Mesenchymal stem cell (in vitro differentiated cells and primary cell): Measurements from ENCODE around the gene MOGAT1.
"Not testable (repeated sequence)": the region's sequence is repeated elsewhere in the genome, so short reads cannot be mapped to it uniquely, and the experiment has no call there.

Source experiments
- DNase-seq: peaks from one replicate; pipeline ENCODE4 v3.0.0-alpha.2; 2013
- H2AFZ ChIP-seq: one replicate; pipeline ENCODE4 v1.6.1; 2013; ENCODE audit warnings: low read depth, mild to moderate bottlenecking, control low read depth, inconsistent platforms, low read length, moderate library complexity
- H2AK5ac ChIP-seq: 2 replicates; pipeline ENCODE4 v1.6.1; 2013; ENCODE audit warnings: low read length, moderate library complexity, mild to moderate bottlenecking, inconsistent platforms; ENCODE audit not compliant: severe bottlenecking
- H2BK120ac ChIP-seq: one replicate; pipeline ENCODE4 v1.6.1; 2013; ENCODE audit warnings: low read depth, mild to moderate bottlenecking, inconsistent platforms, low read length, moderate library complexity
- H2BK12ac ChIP-seq, 2 experiments: one replicate each; pipeline ENCODE4 v1.6.1; 2013; ENCODE audit warnings: inconsistent platforms in 2 of 2, low read length in 2 of 2, mild to moderate bottlenecking in 2 of 2, moderate library complexity in 2 of 2, control low read depth in 1 of 2
- H2BK15ac ChIP-seq: one replicate; pipeline ENCODE4 v1.6.1; 2013; ENCODE audit warnings: mild to moderate bottlenecking, low read depth, inconsistent platforms; ENCODE audit not compliant: poor library complexity, severe bottlenecking
- H2BK5ac ChIP-seq: 2 replicates; pipeline ENCODE4 v1.6.1; 2013; ENCODE audit warnings: low read depth, mild to moderate bottlenecking, low read length, control low read depth, inconsistent platforms; ENCODE audit not compliant: poor library complexity, severe bottlenecking
- H3K14ac ChIP-seq, 2 experiments: one replicate each; pipeline ENCODE4 v1.6.1; 2013; ENCODE audit warnings: inconsistent platforms in 2 of 2, low read length in 2 of 2, control low read depth in 1 of 2, mild to moderate bottlenecking in 1 of 2, moderate library complexity in 1 of 2
- H3K18ac ChIP-seq, 2 experiments: one replicate each; pipeline ENCODE4 v1.6.1; 2013; ENCODE audit warnings: inconsistent platforms in 2 of 2, low read length in 2 of 2, control low read depth in 1 of 2, low read depth in 1 of 2, mild to moderate bottlenecking in 1 of 2
- H3K23ac ChIP-seq, 2 experiments: one replicate each; pipeline ENCODE4 v1.6.1; 2013; ENCODE audit warnings: inconsistent platforms in 2 of 2, low read length in 2 of 2, mild to moderate bottlenecking in 2 of 2, moderate library complexity in 2 of 2, control low read depth in 1 of 2
- H3K27ac ChIP-seq: 2 replicates; pipeline ENCODE4 v1.5.1; 2013; ENCODE audit warnings: mild to moderate bottlenecking, moderate library complexity, low read length, control low read depth, inconsistent platforms; ENCODE audit not compliant: poor library complexity, severe bottlenecking
- H3K27me3 ChIP-seq, 2 experiments: 2 replicates each; pipeline versions ENCODE4 v1.6.1 to v1.7.0; 2013; ENCODE audit warnings: low read length in 2 of 2, mild to moderate bottlenecking in 2 of 2, moderate library complexity in 2 of 2, control low read depth in 1 of 2, inconsistent platforms in 1 of 2; ENCODE audit not compliant: control insufficient read depth in 1 of 2, insufficient read depth in 1 of 2
- H3K36me3 ChIP-seq, 2 experiments: 2 replicates each; pipeline versions ENCODE4 v1.6.1 to v1.7.0; 2013; ENCODE audit warnings: low read length in 2 of 2, control low read depth in 1 of 2, inconsistent platforms in 1 of 2, low read depth in 1 of 2, mild to moderate bottlenecking in 1 of 2; ENCODE audit not compliant: insufficient read depth in 2 of 2, control insufficient read depth in 1 of 2
- H3K4ac ChIP-seq, 2 experiments: one replicate each; pipeline ENCODE4 v1.6.1; 2013; ENCODE audit warnings: inconsistent platforms in 2 of 2, low read length in 2 of 2, mild to moderate bottlenecking in 2 of 2, moderate library complexity in 2 of 2, control low read depth in 1 of 2, low read depth in 1 of 2
- H3K4me1 ChIP-seq: 2 replicates; pipeline ENCODE4 v1.6.1; 2013; ENCODE audit warnings: low read depth, low read length, control low read depth; ENCODE audit not compliant: control insufficient read depth, insufficient read depth
- H3K4me2 ChIP-seq: 2 replicates; pipeline ENCODE4 v1.6.1; 2013; ENCODE audit warnings: low read length, mild to moderate bottlenecking, inconsistent platforms; ENCODE audit not compliant: poor library complexity, severe bottlenecking
- H3K4me3 ChIP-seq, 2 experiments: 2 replicates each; pipeline versions ENCODE4 v1.5.1 to v1.7.0; 2013; ENCODE audit warnings: low read length in 2 of 2, mild to moderate bottlenecking in 2 of 2, control low read depth in 1 of 2, low read depth in 1 of 2; ENCODE audit not compliant: insufficient read depth in 1 of 2
- H3K79me1 ChIP-seq: replicated peaks from 2 replicates; pipeline ENCODE4 v1.6.1; 2013; ENCODE audit warnings: mild to moderate bottlenecking, control low read depth, low read length, inconsistent platforms; ENCODE audit not compliant: poor library complexity, severe bottlenecking
- H3K9ac ChIP-seq: 2 replicates; pipeline ENCODE4 v1.7.0; 2013; ENCODE audit warnings: mild to moderate bottlenecking, low read length, moderate library complexity
- H3K9me3 ChIP-seq: 2 replicates; pipeline ENCODE4 v1.7.0; 2013; ENCODE audit warnings: mild to moderate bottlenecking, low read length; ENCODE audit not compliant: control insufficient read depth
- H4K8ac ChIP-seq: one replicate; pipeline ENCODE4 v1.6.1; 2013; ENCODE audit warnings: inconsistent platforms, mild to moderate bottlenecking, low read length, moderate library complexity
- H4K91ac ChIP-seq: one replicate; pipeline ENCODE4 v1.6.1; 2013; ENCODE audit warnings: mild to moderate bottlenecking, low read length, inconsistent platforms
- WGBS: methylation state at CpG from one replicate; pipeline ENCODE4 v1.1.7; 2013; ENCODE audit warnings: mixed read lengths; 5-methylcytosine and 5-hydroxymethylcytosine counted together

Gene MOGAT1

DNA sequence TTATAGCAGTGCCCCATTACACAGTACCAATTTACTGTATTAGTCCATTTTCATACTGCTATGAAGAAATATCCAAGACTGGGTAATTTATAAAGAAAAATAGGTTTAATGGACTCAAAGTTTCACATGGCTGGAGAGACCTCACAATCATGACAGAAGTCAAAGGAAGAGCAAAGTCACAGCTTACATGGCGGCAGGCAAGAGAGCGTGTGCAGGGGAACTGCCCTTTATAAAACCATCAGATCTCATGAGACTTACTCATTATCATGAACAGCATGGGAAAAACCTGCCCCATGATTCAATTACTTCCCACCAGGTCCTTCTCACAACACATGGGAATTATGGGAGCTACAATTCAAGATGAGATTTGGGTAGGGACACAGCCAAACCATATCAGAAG lies 50.1 kb downstream of the MOGAT1 start:
- DNase-seq = not testable (repeated sequence)
- 100% methylated on average over 2 of the region's 2 CpGs for WGBS

DNA sequence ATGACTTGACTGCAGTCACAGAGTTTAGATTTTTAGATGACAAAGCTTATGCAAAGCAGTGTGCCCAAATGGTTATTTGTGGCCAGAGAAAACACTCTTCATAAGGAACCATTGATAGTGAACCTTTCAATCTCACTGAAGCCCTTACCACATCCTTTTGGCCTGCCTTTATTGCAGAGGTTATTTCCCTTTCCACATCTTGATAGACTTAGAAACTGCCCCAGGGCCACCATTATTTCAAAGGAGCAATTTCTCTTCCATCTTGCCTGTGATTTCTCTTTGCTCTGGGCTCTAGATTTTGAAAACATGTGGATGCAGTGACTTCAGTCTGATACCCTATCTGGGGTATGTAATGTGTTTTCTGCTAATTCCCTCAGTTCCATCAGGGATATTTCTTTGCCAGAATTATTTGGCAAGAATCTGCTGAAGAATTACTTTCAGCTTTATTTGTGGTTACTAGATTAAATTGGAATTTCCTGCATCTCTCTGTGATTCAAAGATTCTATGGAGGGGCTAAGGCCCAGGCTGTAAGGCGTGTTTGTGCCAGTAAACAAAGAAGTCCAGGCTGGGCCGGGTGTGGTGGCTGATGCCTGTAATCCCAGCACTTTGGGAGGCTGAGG lies 51.0 kb downstream of the MOGAT1 start:
- Histone ChIP-seq H3K9ac (no peak overlapping the region), H3K18ac (no peak overlapping the region), H3K23ac (no peak overlapping the region), H3K4me2 (no peak overlapping the region), H3K4me1 (no peaks in the 10 kb centered on the region), H4K91ac (no peak overlapping the region), H3K36me3 (no peaks in the 10 kb centered on the region), H2AFZ (no peak overlapping the region), H2BK15ac (no peak overlapping the region), H3K27ac (no peak overlapping the region), H3K14ac (no peak overlapping the region), H2BK12ac (no peak overlapping the region), H2BK5ac (no peak overlapping the region), H3K9me3 (peaks cover 4% of the 10 kb centered on the region), H2AK5ac (no peak overlapping the region), H3K79me1 (no peaks in the 10 kb centered on the region), H2BK120ac (no peak overlapping the region), H3K4ac (no peak overlapping the region), H3K4me3 (no peak overlapping the region), H3K27me3 (no peaks in the 10 kb centered on the region), H4K8ac (no peak overlapping the region)
- WGBS = 93% methylated on average over 2 of the region's 2 CpGs
- DNase-seq = peak; percentile 53

More for the DNA sequence above, 50.1 kb downstream of the MOGAT1 start:
- not testable (repeated sequence) for H2AFZ ChIP-seq, H3K9ac ChIP-seq, H4K91ac ChIP-seq, H2AK5ac ChIP-seq, H2BK15ac ChIP-seq, H3K36me3 ChIP-seq, H2BK12ac ChIP-seq, H4K8ac ChIP-seq, H3K14ac ChIP-seq, H2BK5ac ChIP-seq, H3K18ac ChIP-seq, H3K4me3 ChIP-seq, H3K27me3 ChIP-seq, H3K4ac ChIP-seq, H3K4me1 ChIP-seq, H3K27ac ChIP-seq, H3K23ac ChIP-seq, H3K9me3 ChIP-seq, H3K4me2 ChIP-seq, H2BK120ac ChIP-seq, H3K79me1 ChIP-seq

DNA sequence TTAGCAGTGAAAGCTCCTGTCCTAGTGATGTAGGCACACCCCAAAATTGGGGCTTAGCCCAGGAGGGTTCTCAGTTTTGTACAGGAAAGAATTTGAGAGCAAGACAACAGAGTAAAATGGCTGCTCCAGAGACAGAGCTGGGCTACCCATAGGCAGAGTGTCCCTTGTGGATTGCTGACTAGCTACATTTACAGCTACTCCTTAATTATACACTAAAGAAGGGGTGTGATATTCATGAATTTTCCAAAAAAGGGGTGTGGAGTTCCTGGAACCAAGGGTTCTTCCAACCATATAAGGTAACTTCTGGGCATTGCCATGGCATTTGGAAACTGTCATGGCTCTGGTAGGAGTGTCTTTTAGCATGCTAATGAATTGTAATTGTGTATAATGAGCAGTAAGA lies 52.8 kb downstream of the MOGAT1 start:
- Histone ChIP-seq H3K9me3 (peaks cover 4% of the 10 kb centered on the region), H3K4me2 (no peak overlapping the region), H2AK5ac (no peak overlapping the region), H3K14ac (no peak overlapping the region), H2BK15ac (no peak overlapping the region), H3K27ac (no peak overlapping the region), H3K36me3 (no peaks in the 10 kb centered on the region), H2BK5ac (no peak overlapping the region), H3K79me1 (no peaks in the 10 kb centered on the region), H4K8ac (no peak overlapping the region), H3K27me3 (no peaks in the 10 kb centered on the region), H3K4ac (no peak overlapping the region), H3K4me3 (no peak overlapping the region), H3K23ac (no peak overlapping the region), H3K9ac (no peak overlapping the region), H2BK12ac (no peak overlapping the region), H4K91ac (no peak overlapping the region), H2BK120ac (no peak overlapping the region), H3K18ac (no peak overlapping the region), H2AFZ (no peak overlapping the region), H3K4me1 (no peaks in the 10 kb centered on the region)
- DNase-seq = no peak

DNA sequence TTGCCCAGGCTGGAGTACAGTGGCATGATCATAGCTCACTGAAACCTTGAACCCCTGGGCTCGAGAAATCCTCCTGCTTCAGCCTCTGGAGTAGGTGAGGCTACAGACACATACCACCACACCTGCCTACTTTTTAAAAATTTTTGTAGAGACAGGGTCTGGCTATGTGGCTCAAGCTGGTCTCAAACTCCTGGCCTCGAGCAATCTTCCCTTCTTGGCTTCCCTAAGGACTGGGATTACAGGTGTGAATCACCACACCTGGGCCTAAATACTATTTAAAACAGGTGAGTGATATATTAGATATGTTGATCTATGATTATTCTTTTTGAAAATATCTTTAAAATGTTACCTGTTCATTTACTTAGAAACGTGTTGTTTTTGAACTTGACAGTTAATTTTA lies 57.2 kb downstream of the MOGAT1 start:
- Histone ChIP-seq H3K36me3 (no peaks in the 10 kb centered on the region), H2AK5ac (no peak overlapping the region), H3K9me3 (peaks cover under 1% of the 10 kb centered on the region), H2BK5ac (no peak overlapping the region), H2AFZ (no peak overlapping the region), H3K18ac (no peak overlapping the region), H3K27me3 (no peaks in the 10 kb centered on the region), H3K4me3 (no peak overlapping the region), H2BK120ac (no peak overlapping the region), H3K79me1 (no peaks in the 10 kb centered on the region), H2BK12ac (no peak overlapping the region), H3K27ac (no peak overlapping the region), H3K4me1 (peaks cover 2% of the 10 kb centered on the region), H3K14ac (no peak overlapping the region), H3K4me2 (no peak overlapping the region), H3K4ac (no peak overlapping the region), H2BK15ac (no peak overlapping the region), H4K8ac (no peak overlapping the region), H3K23ac (no peak overlapping the region), H4K91ac (no peak overlapping the region), H3K9ac (no peak overlapping the region)
- DNase-seq = no peak
- 100% methylated on average over 2 of the region's 3 CpGs for WGBS
